ENCODE data around the gene SELE. TPM values are rescaled to one million over a fixed set of nuclear protein-coding genes. Genes with fewer than 3 reads are reported as not detected.

SELE gene
- total and polyA plus RNA-seq, 9 donors = 0.79 to 3.3 (median 0.99) TPM

GRCh38 chr1:169759038-169759437 is 25.2 kb upstream of the SELE start:
- Histone ChIP-seq H3K36me3 (ENCODE audit: control insufficient read depth, insufficient read depth, low read length) (no peaks in the 10 kb centered on the region), H3K27ac (ENCODE audit: low read length) (no peak overlapping the region), H3K4me1 (ENCODE audit: control insufficient read depth, insufficient read depth, low read length) (no peaks in the 10 kb centered on the region), H3K27me3 (ENCODE audit: control insufficient read depth, insufficient read depth, low read length) (no peaks in the 10 kb centered on the region), H3K9me3 (replicated peaks; ENCODE audit: control insufficient read depth, low read depth, low read length) (peaks cover 3% of the 10 kb centered on the region), H3K4me3 (ENCODE audit: low read length) (no peak overlapping the region)
- WGBS (ENCODE audit: insufficient coverage) = 79% methylated on average over 3 of the region's 3 CpGs
- no peak for DNase-seq

- H3K4me1 ChIP-seq (ENCODE audit: control insufficient read depth, insufficient read depth, low read length) = no peaks in the 10 kb centered on the region
- WGBS (ENCODE audit: insufficient coverage) = no CpG with 5 or more reads among the region's 4 CpGs
- H3K27me3 ChIP-seq (ENCODE audit: control insufficient read depth, insufficient read depth, low read length) = no peaks in the 10 kb centered on the region
- no peaks in the 10 kb centered on the region for H3K36me3 ChIP-seq (ENCODE audit: control insufficient read depth, insufficient read depth, low read length)
- DNase-seq = no peak
- no peak overlapping the region for H3K4me3 ChIP-seq (ENCODE audit: low read length)
- H3K9me3 ChIP-seq (replicated peaks; ENCODE audit: control insufficient read depth, low read depth, low read length) = no peaks in the 10 kb centered on the region
- H3K27ac ChIP-seq (ENCODE audit: low read length) = no peak overlapping the region
Measured at GRCh38 chr1:169753549-169753948, 19.7 kb upstream of the SELE start.

- Histone ChIP-seq H3K36me3 (ENCODE audit: control insufficient read depth, insufficient read depth, low read length) (no peaks in the 10 kb centered on the region), H3K27ac (ENCODE audit: low read length) (no peak overlapping the region), H3K4me1 (ENCODE audit: control insufficient read depth, insufficient read depth, low read length) (no peaks in the 10 kb centered on the region), H3K9me3 (replicated peaks; ENCODE audit: control insufficient read depth, low read depth, low read length) (no peaks in the 10 kb centered on the region), H3K27me3 (ENCODE audit: control insufficient read depth, insufficient read depth, low read length) (no peaks in the 10 kb centered on the region), H3K4me3 (ENCODE audit: low read length) (no peak overlapping the region)
- DNase-seq = no peak
- WGBS (ENCODE audit: insufficient coverage) = 57% methylated on average over 1 of the region's 1 CpG
Measured at GRCh38 chr1:169750041-169750440, 16.2 kb upstream of the SELE start.

- H3K9me3 ChIP-seq (replicated peaks; ENCODE audit: control insufficient read depth, low read depth, low read length) = no peaks in the 10 kb centered on the region
- no CpG with 5 or more reads among the region's 2 CpGs for WGBS (ENCODE audit: insufficient coverage)
- H3K27ac ChIP-seq (ENCODE audit: low read length) = no peak overlapping the region
- H3K27me3 ChIP-seq (ENCODE audit: control insufficient read depth, insufficient read depth, low read length) = no peaks in the 10 kb centered on the region
- no peak for DNase-seq
- H3K36me3 ChIP-seq (ENCODE audit: control insufficient read depth, insufficient read depth, low read length) = no peaks in the 10 kb centered on the region
- H3K4me3 ChIP-seq (ENCODE audit: low read length) = no peak overlapping the region
- peaks cover 1% of the 10 kb centered on the region for H3K4me1 ChIP-seq (ENCODE audit: control insufficient read depth, insufficient read depth, low read length)
Measured at GRCh38 chr1:169746550-169746949, 12.7 kb upstream of the SELE start.

- DNase-seq = peak; percentile 21
- Histone ChIP-seq H3K27me3 (ENCODE audit: control insufficient read depth, insufficient read depth, low read length) (no peaks in the 10 kb centered on the region), H3K4me1 (ENCODE audit: control insufficient read depth, insufficient read depth, low read length) (peaks cover 3% of the 10 kb centered on the region), H3K9me3 (replicated peaks; ENCODE audit: control insufficient read depth, low read depth, low read length) (no peaks in the 10 kb centered on the region), H3K27ac (ENCODE audit: low read length) (no peak overlapping the region), H3K36me3 (ENCODE audit: control insufficient read depth, insufficient read depth, low read length) (no peaks in the 10 kb centered on the region), H3K4me3 (ENCODE audit: low read length) (no peak overlapping the region)
- WGBS (ENCODE audit: insufficient coverage) = 71% methylated on average over 2 of the region's 5 CpGs
Measured at GRCh38 chr1:169745015-169745861, 11.4 kb upstream of the SELE start.

- no peak for DNase-seq
- H3K4me3 ChIP-seq (ENCODE audit: low read length) = no peak overlapping the region
- H3K36me3 ChIP-seq (ENCODE audit: control insufficient read depth, insufficient read depth, low read length) = no peaks in the 10 kb centered on the region
- no peak overlapping the region for H3K27ac ChIP-seq (ENCODE audit: low read length)
- H3K27me3 ChIP-seq (ENCODE audit: control insufficient read depth, insufficient read depth, low read length) = peaks cover 2% of the 10 kb centered on the region
- peaks cover 3% of the 10 kb centered on the region for H3K4me1 ChIP-seq (ENCODE audit: control insufficient read depth, insufficient read depth, low read length)
- WGBS (ENCODE audit: insufficient coverage) = 87% methylated on average over 3 of the region's 6 CpGs
- H3K9me3 ChIP-seq (replicated peaks; ENCODE audit: control insufficient read depth, low read depth, low read length) = no peaks in the 10 kb centered on the region
Measured at GRCh38 chr1:169741666-169742394, 8.0 kb upstream of the SELE start.

GRCh38 chr1:169739980-169740379 is 6.1 kb upstream of the SELE start:
- Histone ChIP-seq H3K4me3 (ENCODE audit: low read length) (no peak overlapping the region), H3K27ac (ENCODE audit: low read length) (no peak overlapping the region), H3K36me3 (ENCODE audit: control insufficient read depth, insufficient read depth, low read length) (no peaks in the 10 kb centered on the region), H3K9me3 (replicated peaks; ENCODE audit: control insufficient read depth, low read depth, low read length) (no peaks in the 10 kb centered on the region), H3K27me3 (ENCODE audit: control insufficient read depth, insufficient read depth, low read length) (peaks cover 2% of the 10 kb centered on the region), H3K4me1 (ENCODE audit: control insufficient read depth, insufficient read depth, low read length) (peaks cover 3% of the 10 kb centered on the region)
- WGBS (ENCODE audit: insufficient coverage) = 53% methylated on average over 3 of the region's 5 CpGs
- DNase-seq = peak; percentile 28

- H3K9me3 ChIP-seq (replicated peaks; ENCODE audit: control insufficient read depth, low read depth, low read length) = no peaks in the 10 kb centered on the region
- 49% methylated on average over 3 of the region's 4 CpGs for WGBS (ENCODE audit: insufficient coverage)
- DNase-seq = no peak
- H3K4me3 ChIP-seq (ENCODE audit: low read length) = no peak overlapping the region
- H3K36me3 ChIP-seq (ENCODE audit: control insufficient read depth, insufficient read depth, low read length) = no peaks in the 10 kb centered on the region
- H3K27me3 ChIP-seq (ENCODE audit: control insufficient read depth, insufficient read depth, low read length) = peaks cover 2% of the 10 kb centered on the region
- no peaks in the 10 kb centered on the region for H3K4me1 ChIP-seq (ENCODE audit: control insufficient read depth, insufficient read depth, low read length)
- no peak overlapping the region for H3K27ac ChIP-seq (ENCODE audit: low read length)
Measured at GRCh38 chr1:169731446-169731845, 2.4 kb downstream of the SELE start.

GRCh38 chr1:169729991-169730390 is 3.9 kb downstream of the SELE start:
- no peaks in the 10 kb centered on the region for H3K9me3 ChIP-seq (replicated peaks; ENCODE audit: control insufficient read depth, low read depth, low read length)
- no peak overlapping the region for H3K27ac ChIP-seq (ENCODE audit: low read length)
- H3K27me3 ChIP-seq (ENCODE audit: control insufficient read depth, insufficient read depth, low read length) = peaks cover 2% of the 10 kb centered on the region
- DNase-seq = no peak
- H3K4me1 ChIP-seq (ENCODE audit: control insufficient read depth, insufficient read depth, low read length) = no peaks in the 10 kb centered on the region
- H3K4me3 ChIP-seq (ENCODE audit: low read length) = no peak overlapping the region
- no peaks in the 10 kb centered on the region for H3K36me3 ChIP-seq (ENCODE audit: control insufficient read depth, insufficient read depth, low read length)

GRCh38 chr1:169727307-169727706 is 6.6 kb downstream of the SELE start:
- WGBS (ENCODE audit: insufficient coverage) = 81% methylated on average over 2 of the region's 6 CpGs
- Histone ChIP-seq H3K27me3 (ENCODE audit: control insufficient read depth, insufficient read depth, low read length) (peaks cover 2% of the 10 kb centered on the region), H3K4me1 (ENCODE audit: control insufficient read depth, insufficient read depth, low read length) (no peaks in the 10 kb centered on the region), H3K9me3 (replicated peaks; ENCODE audit: control insufficient read depth, low read depth, low read length) (no peaks in the 10 kb centered on the region), H3K36me3 (ENCODE audit: control insufficient read depth, insufficient read depth, low read length) (no peaks in the 10 kb centered on the region), H3K4me3 (ENCODE audit: low read length) (no peak overlapping the region), H3K27ac (ENCODE audit: low read length) (no peak overlapping the region)
- DNase-seq = no peak
